HEK293 (cell line): ENCODE data around the gene QPCTL.

ENCODE experiments used
- HOXA7 ChIP-seq: sonication (generic); formaldehyde crosslinking; IDR thresholded peaks from 2 replicates; pipeline ENCODE4 v1.8.1; 2022; ENCODE audit warnings: missing genetic modification reagents, borderline replicate concordance
- HOXD13 ChIP-seq: sonication (generic); formaldehyde crosslinking; IDR thresholded peaks from 2 replicates; pipeline ENCODE4 v1.8.0; 2022; ENCODE audit warnings: missing genetic modification reagents, borderline replicate concordance
- KLF10 ChIP-seq: fragments of 450-650 bp; IDR thresholded peaks from 2 replicates; pipeline ENCODE4 v1.5.1; 2018; ENCODE audit warnings: missing biosample characterization, mild to moderate bottlenecking, missing genetic modification characterization
- KLF9 ChIP-seq: fragments of 450-650 bp; formaldehyde crosslinking; IDR thresholded peaks from 2 replicates; pipeline ENCODE4 v1.5.1; 2016; ENCODE audit warnings: missing biosample characterization, missing genetic modification characterization, low read depth
- ZBTB49 ChIP-seq: fragments of 450-650 bp; formaldehyde crosslinking; IDR thresholded peaks from 2 replicates; pipeline ENCODE4 v1.5.1; 2016; ENCODE audit warnings: missing biosample characterization, missing genetic modification characterization, low read depth
- ZBTB6 ChIP-seq: fragments of 450-650 bp; formaldehyde crosslinking; IDR thresholded peaks from 2 replicates; pipeline ENCODE4 v1.5.1; 2017; ENCODE audit warnings: missing biosample characterization, missing genetic modification characterization
- ZBTB7A ChIP-seq: fragments of 450-650 bp; formaldehyde crosslinking; IDR thresholded peaks from 2 replicates; pipeline ENCODE4 v1.5.1; 2016; ENCODE audit warnings: low read depth, missing biosample characterization, missing genetic modification characterization
- ZBTB8A ChIP-seq: fragments of 450-650 bp; formaldehyde crosslinking; IDR thresholded peaks from 2 replicates; pipeline ENCODE4 v1.5.1; 2016; ENCODE audit warnings: missing biosample characterization, missing genetic modification characterization
- ZFP3 ChIP-seq: fragments of 450-650 bp; formaldehyde crosslinking; IDR thresholded peaks from 2 replicates; pipeline ENCODE4 v1.5.1; 2016; ENCODE audit warnings: low read depth, missing biosample characterization, missing genetic modification characterization
- ZFP41 ChIP-seq: fragments of 450-650 bp; formaldehyde crosslinking; IDR thresholded peaks from 2 replicates; pipeline ENCODE4 v1.5.1; 2016; ENCODE audit warnings: missing biosample characterization, missing genetic modification characterization, borderline replicate concordance
- ZNF121 ChIP-seq: fragments of 450-650 bp; formaldehyde crosslinking; IDR thresholded peaks from 2 replicates; pipeline ENCODE4 v1.5.1; 2016; ENCODE audit warnings: missing biosample characterization, missing genetic modification characterization
- ZNF169 ChIP-seq: fragments of 450-650 bp; formaldehyde crosslinking; IDR thresholded peaks from 2 replicates; pipeline ENCODE4 v1.5.1; 2016; ENCODE audit warnings: missing biosample characterization, missing genetic modification characterization
- ZNF202 ChIP-seq: fragments of 450-650 bp; formaldehyde crosslinking; IDR thresholded peaks from 2 replicates; pipeline ENCODE4 v1.5.1; 2016; ENCODE audit warnings: missing biosample characterization, missing genetic modification characterization, borderline replicate concordance
- ZNF248 ChIP-seq: fragments of 450-650 bp; formaldehyde crosslinking; IDR thresholded peaks from 2 replicates; pipeline ENCODE4 v1.5.1; 2017; ENCODE audit warnings: missing biosample characterization, missing genetic modification characterization
- ZNF292 ChIP-seq: fragments of 450-650 bp; formaldehyde crosslinking; IDR thresholded peaks from 2 replicates; pipeline ENCODE4 v1.5.1; 2016; ENCODE audit warnings: low read depth, missing biosample characterization, missing genetic modification characterization, borderline replicate concordance
- ZNF37A ChIP-seq: fragments of 450-650 bp; IDR thresholded peaks from 2 replicates; pipeline ENCODE4 v1.5.1; 2018; ENCODE audit warnings: missing biosample characterization, missing genetic modification characterization
- ZNF391 ChIP-seq: fragments of 450-650 bp; formaldehyde crosslinking; IDR thresholded peaks from 2 replicates; pipeline ENCODE4 v1.5.1; 2016; ENCODE audit warnings: low read depth, missing biosample characterization, missing genetic modification characterization, borderline replicate concordance
- ZNF426 ChIP-seq: fragments of 450-650 bp; formaldehyde crosslinking; IDR thresholded peaks from 2 replicates; pipeline ENCODE4 v1.5.1; 2017; ENCODE audit warnings: missing biosample characterization, missing genetic modification characterization, mild to moderate bottlenecking, inconsistent platforms, moderate library complexity
- ZNF514 ChIP-seq: fragments of 450-650 bp; formaldehyde crosslinking; IDR thresholded peaks from 2 replicates; pipeline ENCODE4 v1.5.1; 2016; ENCODE audit warnings: missing biosample characterization, missing genetic modification characterization
- ZNF560 ChIP-seq: fragments of 450-650 bp; formaldehyde crosslinking; IDR thresholded peaks from 2 replicates; pipeline ENCODE4 v1.5.1; 2017; ENCODE audit warnings: missing biosample characterization, missing genetic modification characterization, borderline replicate concordance
- ZNF571 ChIP-seq: fragments of 450-650 bp; formaldehyde crosslinking; IDR thresholded peaks from 2 replicates; pipeline ENCODE4 v1.5.0; 2017; ENCODE audit warnings: missing biosample characterization, missing genetic modification characterization
- ZNF596 ChIP-seq: fragments of 450-650 bp; IDR thresholded peaks from 2 replicates; pipeline ENCODE4 v1.5.0; 2018; ENCODE audit warnings: missing biosample characterization, mild to moderate bottlenecking, missing genetic modification characterization, moderate library complexity
- ZNF610 ChIP-seq: fragments of 450-650 bp; formaldehyde crosslinking; IDR thresholded peaks from 2 replicates; pipeline ENCODE4 v1.5.1; 2016; ENCODE audit warnings: missing biosample characterization, missing genetic modification characterization, borderline replicate concordance
- ZNF639 ChIP-seq: fragments of 450-650 bp; formaldehyde crosslinking; IDR thresholded peaks from 2 replicates; pipeline ENCODE4 v1.5.1; 2016; ENCODE audit warnings: missing biosample characterization, missing genetic modification characterization
- ZNF654 ChIP-seq: fragments of 450-650 bp; formaldehyde crosslinking; IDR thresholded peaks from 2 replicates; pipeline ENCODE4 v1.5.1; 2016; ENCODE audit warnings: low read depth, missing biosample characterization, missing genetic modification characterization
- ZNF704 ChIP-seq: fragments of 450-650 bp; formaldehyde crosslinking; IDR thresholded peaks from 2 replicates; pipeline ENCODE4 v1.5.1; 2016; ENCODE audit warnings: missing biosample characterization, missing genetic modification characterization
- ZNF768 ChIP-seq: fragments of 450-650 bp; formaldehyde crosslinking; IDR thresholded peaks from 2 replicates; pipeline ENCODE4 v1.5.1; 2018; ENCODE audit warnings: missing biosample characterization, mild to moderate bottlenecking, missing genetic modification characterization
- ZNF785 ChIP-seq: fragments of 450-650 bp; formaldehyde crosslinking; IDR thresholded peaks from 2 replicates; pipeline ENCODE4 v1.5.1; 2016; ENCODE audit warnings: missing biosample characterization, missing genetic modification characterization
- ZNF837 ChIP-seq: fragments of 450-650 bp; formaldehyde crosslinking; IDR thresholded peaks from 2 replicates; pipeline ENCODE4 v1.5.1; 2016; ENCODE audit warnings: missing biosample characterization, missing genetic modification characterization
- TF ChIP-seq, protein P1 (sequence below): fragments of 450-650 bp; formaldehyde crosslinking; IDR thresholded peaks from 2 replicates; pipeline ENCODE4 v1.5.1; 2016; ENCODE audit warnings: missing biosample characterization, missing genetic modification characterization
- TF ChIP-seq, protein P2 (sequence below): fragments of 450-650 bp; formaldehyde crosslinking; IDR thresholded peaks from 2 replicates; pipeline ENCODE4 v1.5.1; 2016; ENCODE audit warnings: missing biosample characterization, missing genetic modification characterization

QPCTL gene

DNA sequence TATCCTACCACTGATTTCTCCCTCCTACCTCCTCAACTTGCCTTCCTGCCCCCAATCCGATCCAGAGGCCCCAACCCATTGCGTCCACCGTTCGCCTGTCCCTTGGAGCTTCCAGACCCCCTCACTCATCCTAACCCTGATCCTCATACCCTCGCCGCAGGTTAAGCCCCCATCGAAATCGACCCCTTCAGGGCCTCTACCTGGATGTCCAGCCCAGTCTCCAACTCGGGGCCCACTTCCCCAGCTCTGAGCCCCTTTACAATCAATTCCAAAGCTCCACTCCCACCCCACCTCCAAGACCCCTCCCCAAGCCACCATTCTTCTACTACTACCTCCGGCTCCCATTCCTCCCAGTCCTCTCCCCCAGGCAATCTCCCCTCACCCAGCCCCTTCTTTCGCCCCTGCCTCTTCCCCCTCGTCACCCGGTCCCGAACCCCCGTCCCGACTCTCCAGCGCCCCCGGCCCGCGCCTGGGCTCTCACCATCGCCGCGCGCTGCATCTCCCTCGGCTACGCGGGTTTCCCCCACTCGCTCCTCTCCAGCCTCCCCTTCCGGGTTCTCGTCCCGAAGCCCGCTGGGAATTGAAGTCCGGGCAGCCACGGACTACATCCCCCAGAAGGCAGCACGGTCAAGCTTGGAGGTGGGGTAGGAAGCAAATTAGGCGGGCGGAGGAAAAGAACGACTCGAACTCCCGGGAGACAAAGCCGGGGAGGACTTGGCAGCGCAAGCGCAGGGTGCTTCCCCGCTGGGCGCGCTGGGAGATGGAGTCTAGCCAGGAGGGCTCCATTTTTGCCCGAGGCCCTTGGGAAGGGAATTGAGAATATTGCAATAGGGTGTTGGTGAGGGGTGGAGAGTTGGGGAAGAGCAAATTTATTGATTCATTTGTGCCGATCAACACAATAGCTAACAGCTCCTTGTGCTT, 38.2 kb downstream of the QPCTL start, which contains the start of gene FBXO46 (continued):
- TF ChIP-seq ZBTB8A (peak; percentile 31), ZNF292 (tag by site-specific recombination) (no peak), KLF10 (tag by site-specific recombination) (no peak; the same call in 1 of the 2 replicates), ZFP41 (tag by site-specific recombination) (no peak), ZNF121 (no peak), ZBTB7A (tag by site-specific recombination) (no peak), HOXD13 (CRISPR knock-in tag) (no peak), ZFP3 (tag by site-specific recombination) (no peak), ZNF639 (no peak), ZNF704 (no peak), ZNF654 (no peak), ZNF837 (no peak), HOXA7 (CRISPR knock-in tag) (no peak), ZNF202 (no peak), ZNF248 (tag by site-specific recombination) (no peak), ZNF596 (tag by site-specific recombination) (no peak), ZNF391 (tag by site-specific recombination) (0 out of 2 replicates have a peak, but pooled peaks have one; percentile 13), ZNF426 (tag by site-specific recombination) (no peak), ZBTB6 (tag by site-specific recombination) (peak; percentile 65; the same call in 1 of the 2 replicates), ZNF785 (no peak), ZNF169 (tag by site-specific recombination) (no peak), ZNF768 (no peak), ZBTB49 (tag by site-specific recombination) (no peak), KLF9 (tag by site-specific recombination) (0 out of 2 replicates have a peak, but pooled peaks have one; percentile 36), ZNF37A (tag by site-specific recombination) (no peak), ZNF560 (tag by site-specific recombination) (no peak), ZNF514 (tag by site-specific recombination) (no peak), ZNF610 (tag by site-specific recombination) (no peak), ZNF571 (tag by site-specific recombination) (no peak)
- TF ChIP-seq, protein P1, sequence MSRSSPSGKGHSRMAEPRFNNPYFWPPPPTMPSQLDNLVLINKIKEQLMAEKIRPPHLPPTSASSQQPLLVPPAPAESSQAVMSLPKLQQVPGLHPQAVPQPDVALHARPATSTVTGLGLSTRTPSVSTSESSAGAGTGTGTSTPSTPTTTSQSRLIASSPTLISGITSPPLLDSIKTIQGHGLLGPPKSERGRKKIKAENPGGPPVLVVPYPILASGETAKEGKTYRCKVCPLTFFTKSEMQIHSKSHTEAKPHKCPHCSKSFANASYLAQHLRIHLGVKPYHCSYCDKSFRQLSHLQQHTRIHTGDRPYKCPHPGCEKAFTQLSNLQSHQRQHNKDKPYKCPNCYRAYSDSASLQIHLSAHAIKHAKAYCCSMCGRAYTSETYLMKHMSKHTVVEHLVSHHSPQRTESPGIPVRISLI (tag by site-specific recombination) = peak; percentile 73; the same call in 1 of the 2 replicates
- TF ChIP-seq, protein P2, sequence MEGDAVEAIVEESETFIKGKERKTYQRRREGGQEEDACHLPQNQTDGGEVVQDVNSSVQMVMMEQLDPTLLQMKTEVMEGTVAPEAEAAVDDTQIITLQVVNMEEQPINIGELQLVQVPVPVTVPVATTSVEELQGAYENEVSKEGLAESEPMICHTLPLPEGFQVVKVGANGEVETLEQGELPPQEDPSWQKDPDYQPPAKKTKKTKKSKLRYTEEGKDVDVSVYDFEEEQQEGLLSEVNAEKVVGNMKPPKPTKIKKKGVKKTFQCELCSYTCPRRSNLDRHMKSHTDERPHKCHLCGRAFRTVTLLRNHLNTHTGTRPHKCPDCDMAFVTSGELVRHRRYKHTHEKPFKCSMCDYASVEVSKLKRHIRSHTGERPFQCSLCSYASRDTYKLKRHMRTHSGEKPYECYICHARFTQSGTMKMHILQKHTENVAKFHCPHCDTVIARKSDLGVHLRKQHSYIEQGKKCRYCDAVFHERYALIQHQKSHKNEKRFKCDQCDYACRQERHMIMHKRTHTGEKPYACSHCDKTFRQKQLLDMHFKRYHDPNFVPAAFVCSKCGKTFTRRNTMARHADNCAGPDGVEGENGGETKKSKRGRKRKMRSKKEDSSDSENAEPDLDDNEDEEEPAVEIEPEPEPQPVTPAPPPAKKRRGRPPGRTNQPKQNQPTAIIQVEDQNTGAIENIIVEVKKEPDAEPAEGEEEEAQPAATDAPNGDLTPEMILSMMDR (tag by site-specific recombination) = peak; percentile 94
